Stimulated activated CD4-positive, alpha-beta T cell treated with anti-CD3 and anti-CD28 coated beads, Interleukin-2, amount 100 ng/mL, for 48 hours (primary cell): ENCODE data around the gene SCP2.

Experiments
- DNase-seq, 2 donors: peaks; one replicate each; pipeline ENCODE4 v3.0.0-alpha.2; 2020

The SCP2 gene

DNA sequence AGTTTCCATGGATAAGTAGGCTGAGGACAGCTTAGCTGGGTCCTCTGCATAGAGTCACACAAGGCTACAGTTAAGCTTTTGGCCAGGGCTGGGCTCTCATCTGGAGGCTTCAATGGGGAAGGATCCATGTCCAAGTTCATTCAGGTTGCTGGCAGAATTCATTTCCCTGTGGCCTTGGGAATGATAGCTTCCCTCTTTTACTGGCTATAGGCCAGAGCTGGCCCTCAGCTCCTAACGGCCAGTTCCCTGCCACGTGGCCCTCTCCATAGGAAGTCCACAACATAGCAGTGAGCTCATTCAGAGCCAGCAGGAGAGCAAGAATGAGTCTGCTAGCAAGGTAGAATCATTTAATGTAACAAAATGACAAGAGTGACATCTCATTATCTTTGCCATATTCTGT is 119.9 kb downstream of the SCP2 start:
- no peak for DNase-seq

DNA sequence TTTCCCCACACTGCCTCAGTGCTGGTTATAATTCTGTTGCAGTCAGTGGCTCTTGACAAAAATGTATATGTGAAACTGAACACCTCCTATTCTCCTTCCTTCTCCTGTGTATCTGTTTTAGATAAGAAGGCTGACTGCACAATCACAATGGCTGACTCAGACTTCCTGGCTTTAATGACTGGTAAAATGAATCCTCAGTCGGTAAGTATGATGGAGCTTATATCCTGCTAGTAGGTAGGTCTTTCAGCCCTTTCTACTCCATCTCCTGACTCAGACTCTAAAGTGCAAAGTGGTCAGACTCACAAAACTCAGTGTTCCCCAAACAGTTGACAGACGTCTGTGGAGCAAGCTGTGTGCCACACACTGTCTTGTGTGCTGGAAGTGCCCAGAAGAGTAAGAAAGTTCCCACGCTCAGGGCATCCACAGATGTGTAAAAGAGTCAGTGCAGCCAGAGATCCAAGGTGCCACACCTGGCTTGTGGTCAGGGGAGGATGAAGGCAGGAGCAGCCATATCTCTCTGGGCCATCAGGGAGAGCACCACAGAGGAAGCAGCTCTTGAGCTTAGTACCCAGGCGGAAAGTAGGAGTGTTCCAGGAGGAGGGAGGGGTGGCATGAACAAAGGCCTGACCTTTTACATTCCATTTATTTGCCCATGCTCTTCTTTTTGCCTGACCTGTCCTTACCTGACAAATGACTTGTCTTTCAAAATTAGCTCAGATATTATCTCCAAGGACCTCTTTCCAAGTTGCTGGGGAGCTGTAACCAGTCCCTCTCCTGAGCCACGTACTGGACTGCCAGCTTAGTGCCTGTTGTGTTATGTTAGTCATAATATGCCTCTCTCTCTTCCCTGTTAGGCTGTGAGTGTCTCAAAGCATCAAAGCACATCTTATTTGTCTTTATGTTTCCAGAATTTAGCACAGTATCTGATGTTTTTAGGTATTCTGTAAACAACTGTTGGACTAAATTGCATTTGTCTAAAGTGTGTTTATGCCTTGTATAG is 121.0 kb downstream of the SCP2 start:
- no peak for DNase-seq

DNA sequence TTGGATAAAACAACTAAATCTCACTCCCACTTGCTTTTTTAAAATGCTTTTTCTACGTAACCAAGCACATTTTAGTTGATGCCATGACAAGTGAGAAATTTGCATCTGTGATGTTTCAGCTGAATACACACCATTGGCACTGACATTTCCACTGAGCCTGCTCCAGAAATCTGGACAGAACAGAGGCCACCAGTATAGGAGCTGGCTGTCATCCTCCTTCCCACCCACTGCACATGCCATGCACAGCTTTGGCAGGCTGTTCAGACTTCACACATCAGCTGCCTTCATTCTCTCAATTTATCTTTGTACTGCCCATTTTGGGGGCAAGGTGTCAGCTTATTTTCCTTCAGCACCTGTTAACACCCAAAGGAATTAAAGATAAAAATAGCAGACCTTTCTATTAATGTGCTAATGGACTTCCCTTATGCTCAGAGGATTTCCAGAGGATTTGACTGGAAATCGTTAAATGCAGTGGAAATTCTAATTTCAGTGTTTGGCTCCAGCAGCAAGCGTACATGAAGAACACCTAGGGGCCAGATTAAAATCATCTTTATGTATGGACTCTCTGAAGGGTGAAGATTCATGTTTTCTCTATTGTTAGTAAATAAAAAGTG is 122.0 kb downstream of the SCP2 start:
- DNase-seq: no peak

DNA sequence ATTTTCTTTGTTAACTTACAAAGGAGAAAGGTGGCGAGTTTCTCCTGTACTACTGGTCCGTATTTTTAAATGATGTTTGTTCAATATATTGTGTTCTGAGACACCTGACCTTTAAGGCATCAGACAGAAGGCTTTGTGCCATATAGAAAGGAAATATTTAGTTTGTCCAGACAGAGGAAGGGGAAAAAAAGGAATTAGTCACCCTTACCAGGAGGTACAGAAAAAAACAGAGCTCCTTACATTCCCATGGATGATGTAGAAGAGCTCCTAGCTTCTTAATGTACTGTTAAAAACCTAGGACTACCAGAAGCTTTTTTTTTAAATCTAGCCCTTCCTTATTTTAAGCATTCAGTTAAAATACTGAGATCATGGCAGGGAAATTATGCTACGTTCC is 122.5 kb downstream of the SCP2 start:
- no peak for DNase-seq

DNA sequence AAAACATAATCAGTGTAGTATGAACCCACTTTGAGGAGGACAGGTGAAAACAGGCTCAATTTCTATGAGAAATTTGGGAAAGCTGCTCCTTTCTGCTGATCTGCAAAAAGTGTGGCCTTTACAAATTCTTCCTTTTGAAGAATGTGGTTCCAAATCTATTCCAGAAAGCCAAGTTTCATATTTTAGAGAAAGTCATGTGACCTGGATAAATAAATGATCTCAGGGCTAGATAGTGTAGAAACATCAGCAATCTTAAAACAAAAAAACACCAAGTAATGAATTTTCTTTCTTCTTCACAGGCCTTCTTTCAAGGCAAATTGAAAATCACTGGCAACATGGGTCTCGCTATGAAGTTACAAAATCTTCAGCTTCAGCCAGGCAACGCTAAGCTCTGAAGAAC is 123.2 kb downstream of the SCP2 start:
- no peak for DNase-seq

DNA sequence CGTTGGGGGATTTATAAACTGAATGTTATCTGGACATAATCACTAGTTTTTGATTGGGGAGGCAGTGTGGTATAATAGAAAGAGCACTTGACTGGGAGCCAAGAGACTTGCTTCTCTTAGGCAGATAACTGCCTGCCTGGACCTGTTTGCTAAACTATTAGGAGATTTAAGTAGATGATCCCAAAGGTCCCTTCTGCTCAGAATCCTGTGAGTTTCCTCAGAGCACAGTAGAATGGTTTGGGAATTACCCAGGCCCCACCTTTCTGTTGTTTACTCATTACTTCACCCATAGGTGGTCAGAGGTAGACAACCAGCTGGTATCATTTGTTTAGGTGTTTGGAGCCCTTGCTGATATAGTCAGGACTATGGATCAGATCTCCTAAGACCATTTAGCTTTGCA is 124.6 kb downstream of the SCP2 start:
- DNase-seq: no peak

DNA sequence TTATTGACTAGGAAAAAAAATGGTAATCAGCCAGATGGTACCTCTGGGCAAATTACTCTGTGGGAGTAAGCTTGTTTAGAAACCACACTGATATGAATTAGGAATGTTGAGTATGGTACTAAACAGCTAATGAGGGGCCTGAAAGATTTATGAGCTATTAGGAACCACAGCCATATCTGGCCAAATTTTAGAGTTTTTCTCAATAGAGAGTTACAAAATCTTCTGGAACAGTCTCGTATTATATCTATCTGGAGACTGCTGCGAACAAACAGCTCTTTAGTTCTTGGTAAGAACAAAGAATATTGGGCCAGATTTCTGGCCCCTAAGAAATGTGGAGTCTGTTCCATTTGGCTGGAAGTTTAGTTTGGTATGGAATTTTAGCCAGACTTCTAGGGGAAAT is 130.1 kb downstream of the SCP2 start:
- DNase-seq: no peak

DNA sequence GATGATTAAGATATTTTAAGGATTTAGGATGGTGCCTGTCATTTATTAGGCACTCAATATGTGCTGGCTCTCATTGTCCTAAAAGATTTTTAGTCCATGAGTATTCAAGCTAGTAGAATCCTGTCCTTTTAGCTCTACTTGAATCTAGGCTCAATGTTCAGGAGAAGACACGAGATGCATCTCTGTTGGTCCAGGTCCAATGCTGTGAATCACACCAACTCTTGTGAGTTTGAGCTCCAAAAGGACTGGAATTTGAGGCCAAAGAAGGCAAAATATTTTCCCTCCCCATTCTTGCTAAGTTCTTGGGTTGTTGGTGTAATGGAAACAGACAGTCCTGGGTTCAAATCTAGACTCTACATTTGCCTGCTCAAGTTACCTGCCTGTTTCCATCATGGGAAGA is 133.5 kb downstream of the SCP2 start:
- no peak for DNase-seq

DNA sequence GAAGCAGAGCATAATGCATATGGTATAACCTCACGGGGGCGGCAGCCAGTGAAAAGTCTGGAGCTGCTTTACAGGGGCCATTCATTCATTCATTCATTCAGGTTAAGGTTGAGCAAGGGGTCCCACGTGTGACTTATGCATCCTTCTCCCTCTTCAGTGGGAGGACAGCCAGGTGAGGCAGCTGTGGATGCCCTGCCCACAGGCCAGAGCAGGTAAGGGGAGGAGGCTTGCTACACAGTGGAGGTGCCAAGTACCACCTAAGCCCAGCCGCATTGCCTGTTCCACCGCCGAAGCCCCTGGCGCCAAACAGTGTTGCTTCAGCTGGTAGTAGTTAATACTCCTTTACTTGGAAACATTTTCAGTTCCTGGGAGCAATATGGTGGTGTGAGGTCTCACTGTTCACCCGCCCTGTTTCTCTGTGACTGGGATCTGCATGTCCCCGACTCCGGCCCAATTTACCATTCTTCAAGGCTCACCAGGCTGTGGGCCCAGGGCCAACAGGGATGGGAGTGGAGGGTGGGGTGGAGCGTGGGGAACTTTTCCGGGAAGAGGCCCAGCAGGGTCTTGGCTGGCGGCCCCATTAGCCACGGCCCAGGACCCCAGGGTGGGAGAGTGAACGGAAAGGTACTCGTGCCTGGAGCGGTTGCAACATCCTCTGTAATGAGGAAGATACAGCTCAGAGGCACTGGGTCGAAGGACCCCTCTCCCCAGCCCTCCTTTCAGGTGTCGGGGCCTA is 134.2 kb downstream of the SCP2 start:
- no peak for DNase-seq

DNA sequence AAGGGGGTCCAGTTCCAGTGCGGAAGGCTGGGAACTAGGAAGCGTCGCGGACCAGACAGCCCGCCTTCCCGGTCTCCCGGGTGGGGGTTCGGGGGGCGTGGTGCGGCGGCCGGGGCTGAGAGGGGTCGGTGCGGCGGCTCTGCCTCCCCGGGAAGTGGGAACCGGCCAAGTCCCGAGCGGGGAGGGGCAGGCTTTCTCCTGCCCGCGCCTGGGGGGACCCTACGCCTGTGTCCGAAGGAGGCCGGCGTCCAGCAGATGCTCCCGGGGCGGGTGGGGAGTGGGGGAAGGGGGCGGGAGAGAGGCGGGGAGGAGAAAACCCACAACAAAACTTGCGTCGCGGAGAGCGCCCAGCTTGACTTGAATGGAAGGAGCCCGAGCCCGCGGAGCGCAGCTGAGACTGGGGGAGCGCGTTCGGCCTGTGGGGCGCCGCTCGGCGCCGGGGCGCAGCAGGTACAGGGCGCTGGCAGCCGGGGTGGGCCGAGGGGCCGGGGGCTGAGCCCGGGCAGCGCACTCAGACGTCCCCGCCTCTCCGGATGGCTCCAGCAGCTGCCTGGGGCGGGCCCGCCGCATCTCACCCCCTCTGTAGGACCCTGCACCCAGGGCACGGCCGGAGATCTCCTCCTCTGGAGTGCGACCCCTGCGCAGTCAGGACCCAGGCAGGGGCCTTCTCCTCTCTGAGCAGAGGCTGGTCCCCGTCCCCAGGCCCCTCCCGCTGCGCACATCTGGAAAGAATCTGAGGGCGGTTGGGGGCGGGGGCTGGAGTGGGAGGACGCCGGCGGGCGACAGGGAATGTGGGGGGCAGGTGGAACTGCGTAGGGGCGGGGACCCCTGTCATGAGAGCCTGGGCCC is 135.0 kb downstream of the SCP2 start, which contains the start of gene PODN:
Gene PODN, plus strand, starts transcription at position 355 of the 849 bp plus-strand sequence. CDS start 7,643 bp downstream, outside the sequence.
- DNase-seq: no peak

DNA sequence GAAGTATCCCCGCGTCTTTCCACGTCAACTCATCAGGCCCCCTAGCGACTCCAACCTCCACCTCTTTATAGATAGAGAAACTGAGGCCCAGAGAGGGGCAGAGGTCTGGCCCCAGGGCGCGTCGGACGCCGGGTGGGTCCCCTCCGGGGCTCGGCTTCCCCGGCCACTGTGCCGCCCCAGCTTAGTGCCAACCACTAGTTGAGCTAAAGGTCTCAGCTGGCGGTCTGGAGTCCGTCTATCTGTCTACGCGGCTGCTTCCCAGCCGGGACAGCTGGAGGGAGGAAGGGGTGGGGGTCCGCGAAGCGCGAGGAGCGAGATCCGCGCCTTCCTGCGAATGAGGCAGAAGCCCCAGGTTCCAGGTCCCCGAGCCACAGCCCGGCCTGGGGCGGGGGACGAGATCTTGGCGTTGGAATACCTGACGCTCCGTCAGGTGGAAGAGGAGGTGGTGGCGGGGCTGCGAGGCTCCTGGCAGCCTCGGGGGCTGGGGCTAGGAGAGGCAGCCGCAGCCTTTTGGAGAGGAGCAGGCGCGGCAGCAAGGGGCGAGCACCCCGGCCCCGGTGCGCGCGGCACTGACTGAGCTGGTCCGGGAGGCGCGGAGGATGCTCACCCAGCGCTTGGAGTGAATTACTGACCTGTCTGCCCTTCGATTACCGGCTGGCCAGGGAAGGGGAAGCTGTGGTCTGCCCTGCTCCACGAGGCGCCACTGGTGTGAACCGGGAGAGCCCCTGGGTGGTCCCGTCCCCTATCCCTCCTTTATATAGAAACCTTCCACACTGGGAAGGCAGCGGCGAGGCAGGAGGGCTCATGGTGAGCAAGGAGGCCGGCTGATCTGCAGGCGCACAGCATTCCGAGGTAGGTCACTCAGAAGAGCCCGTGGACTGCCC is 135.9 kb downstream of the SCP2 start:
- DNase-seq: no peak

DNA sequence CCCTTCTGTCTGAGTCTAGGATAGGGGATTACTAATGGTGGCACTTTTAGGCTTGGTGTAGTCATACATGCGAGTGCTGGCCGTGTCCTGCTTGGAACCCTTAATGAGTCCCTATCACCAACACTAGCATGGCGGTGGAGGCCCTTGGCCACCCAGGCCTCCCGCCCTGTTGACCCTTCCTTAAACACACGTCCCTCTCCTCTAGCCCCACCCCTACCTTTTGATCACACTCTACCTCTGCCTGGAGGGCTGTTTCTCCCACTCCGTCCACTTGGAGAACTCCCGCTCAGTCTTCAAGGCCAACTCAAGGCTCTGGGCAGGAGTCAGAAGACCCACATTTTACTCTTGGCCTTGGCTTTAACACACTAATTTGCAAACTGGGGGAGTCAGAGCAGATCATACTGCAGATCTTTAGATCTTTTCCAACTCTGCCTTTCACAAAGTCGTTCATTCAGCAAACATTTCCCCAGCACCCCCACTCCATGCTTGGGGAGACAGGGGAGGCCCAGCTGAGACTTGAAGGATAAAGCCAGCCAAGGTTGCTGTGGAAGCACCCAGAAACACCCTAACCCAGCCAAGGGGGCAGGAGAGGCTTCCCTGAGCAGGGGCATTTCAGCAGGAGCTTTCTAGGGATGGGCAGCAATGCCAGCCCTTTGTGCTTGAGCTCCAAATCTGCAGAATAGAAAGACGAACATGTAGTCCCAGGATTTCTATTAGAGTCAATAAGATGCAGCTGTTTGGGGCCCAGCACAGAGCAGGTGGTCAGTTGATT is 136.9 kb downstream of the SCP2 start:
- no peak for DNase-seq

DNA sequence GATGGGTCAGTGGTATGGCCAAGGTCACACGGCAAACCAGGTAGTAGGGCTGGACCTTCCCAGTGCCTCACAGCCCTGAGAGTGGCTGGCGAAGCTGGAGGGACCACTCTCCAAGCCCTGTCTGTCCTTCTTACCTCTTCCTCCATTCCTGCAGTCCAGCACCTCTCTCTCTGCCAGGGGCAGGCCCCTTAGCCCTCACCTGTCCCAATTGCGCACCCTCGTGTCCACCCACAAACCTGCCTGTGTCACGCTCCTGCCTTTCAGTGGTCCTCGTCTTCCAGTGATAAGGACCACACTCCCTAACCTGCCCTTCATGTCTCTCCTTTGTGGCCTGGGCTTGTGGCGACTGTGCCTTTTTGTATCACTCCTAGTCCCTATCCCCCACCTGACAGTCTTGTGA is 138.3 kb downstream of the SCP2 start:
- no peak for DNase-seq

DNA sequence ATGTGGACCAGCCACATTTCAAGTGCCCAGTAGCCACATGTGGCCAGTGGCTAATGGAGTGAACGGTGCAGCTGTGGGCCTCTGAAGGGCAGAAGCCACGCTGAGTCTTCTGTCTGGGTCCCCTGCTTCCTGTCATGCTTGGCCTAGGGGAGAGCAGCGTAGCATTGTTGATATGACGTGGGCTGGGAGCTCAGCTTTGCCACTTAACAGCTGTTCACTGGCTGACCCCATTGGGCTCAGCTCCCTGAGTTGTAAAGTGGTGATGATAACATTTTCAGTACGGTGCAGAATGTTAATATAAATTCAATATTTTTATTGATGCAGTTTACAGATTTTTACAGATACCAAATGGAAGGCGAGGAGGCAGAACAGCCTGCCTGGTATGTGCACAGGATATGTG is 139.4 kb downstream of the SCP2 start:
- DNase-seq: no peak

DNA sequence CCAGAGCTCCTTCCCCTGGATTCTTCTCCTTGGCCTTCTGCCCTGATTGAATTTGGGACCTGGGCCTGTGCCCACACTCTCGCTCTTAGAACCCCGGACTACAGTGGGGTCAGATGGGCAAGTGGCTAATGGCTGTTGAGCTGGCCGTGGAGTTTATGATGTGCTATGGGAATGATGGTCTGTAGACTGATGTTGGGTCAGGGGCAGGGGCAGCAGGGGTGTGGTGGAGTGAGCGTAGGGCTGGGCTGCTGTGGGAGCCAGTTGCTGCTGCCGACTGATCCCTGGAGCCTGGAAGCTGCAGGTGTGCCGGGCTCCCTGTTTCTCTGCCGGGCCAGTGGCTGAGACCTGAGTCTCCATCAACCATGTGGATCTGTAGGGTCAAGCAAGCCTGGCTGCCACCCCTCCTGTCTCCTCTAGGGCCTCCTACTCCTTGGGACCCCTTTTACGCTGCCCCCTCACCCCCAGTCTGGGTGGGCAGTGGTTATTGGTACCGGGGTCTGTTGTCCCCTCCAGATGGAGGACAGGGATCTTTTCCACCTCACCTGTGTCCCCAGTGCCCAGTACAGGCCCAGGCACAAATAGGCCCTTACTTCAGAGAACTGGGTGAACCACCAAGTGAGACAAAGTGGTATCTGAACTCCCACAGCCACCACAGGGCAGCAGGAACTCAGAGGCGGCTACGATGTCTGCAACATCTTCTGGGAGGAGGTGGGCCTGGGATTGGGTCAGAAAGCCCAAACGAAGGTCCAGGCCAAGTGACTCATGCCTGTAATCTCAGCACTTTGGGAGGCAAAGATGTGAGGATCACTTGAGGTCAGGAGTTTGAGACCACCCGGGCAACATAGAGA is 140.0 kb downstream of the SCP2 start:
- DNase-seq: no peak

DNA sequence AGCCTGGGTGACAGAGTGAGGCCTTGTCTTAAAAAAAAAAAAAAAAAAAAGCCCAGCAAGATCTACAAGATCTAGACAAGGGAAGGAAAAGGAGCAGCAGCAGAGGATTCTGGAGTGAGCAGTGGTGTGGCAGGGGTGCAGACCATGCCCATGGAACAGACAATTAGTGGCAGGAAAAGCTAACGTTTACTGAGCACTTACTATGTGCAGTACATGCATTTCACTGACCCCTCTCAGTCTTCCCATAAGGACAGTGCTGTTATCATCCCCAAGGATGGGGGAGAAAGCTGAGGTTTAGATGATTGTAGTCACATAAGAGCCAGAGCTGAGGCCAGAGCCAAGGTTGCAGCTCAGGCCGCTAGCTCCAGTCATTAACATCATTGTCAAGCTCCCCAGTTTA is 140.8 kb downstream of the SCP2 start:
- DNase-seq: no peak

DNA sequence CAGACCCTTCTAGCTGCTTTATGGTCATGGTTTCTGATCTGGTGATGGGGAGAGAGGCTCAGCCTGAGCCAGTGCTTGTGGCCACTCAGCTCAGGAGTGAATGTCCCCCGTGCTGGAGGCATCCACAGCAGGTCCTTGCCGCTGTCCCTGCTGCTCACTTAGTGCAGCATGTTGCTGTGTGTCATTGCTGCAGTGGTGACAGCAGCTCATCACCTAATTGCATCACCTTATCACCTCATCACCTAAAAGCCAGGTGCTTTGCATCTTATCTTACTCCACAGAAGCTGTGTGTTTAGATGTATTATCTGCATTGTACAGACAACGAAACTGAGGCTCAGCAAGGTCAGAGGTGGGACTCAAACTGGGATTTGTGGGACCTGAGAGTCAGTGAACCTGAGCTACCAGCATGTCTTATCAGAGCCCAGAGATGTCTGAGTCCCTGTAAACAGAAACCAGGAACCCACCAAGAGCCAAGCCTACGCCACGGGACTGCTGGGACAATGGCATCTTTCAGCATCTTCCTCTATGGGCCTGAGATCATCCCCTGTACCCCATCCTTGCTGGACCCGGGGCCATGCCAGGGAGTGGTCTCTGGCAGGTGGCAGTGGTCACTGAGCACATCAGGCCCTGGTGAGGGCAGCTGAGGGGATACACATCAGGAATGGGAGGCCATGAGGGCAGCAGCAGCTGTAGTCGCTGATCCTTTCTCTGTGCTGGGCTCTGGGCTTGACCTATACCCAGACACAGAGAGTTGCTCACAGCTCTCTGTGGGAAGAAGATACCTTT is 141.4 kb downstream of the SCP2 start:
- no peak for DNase-seq

DNA sequence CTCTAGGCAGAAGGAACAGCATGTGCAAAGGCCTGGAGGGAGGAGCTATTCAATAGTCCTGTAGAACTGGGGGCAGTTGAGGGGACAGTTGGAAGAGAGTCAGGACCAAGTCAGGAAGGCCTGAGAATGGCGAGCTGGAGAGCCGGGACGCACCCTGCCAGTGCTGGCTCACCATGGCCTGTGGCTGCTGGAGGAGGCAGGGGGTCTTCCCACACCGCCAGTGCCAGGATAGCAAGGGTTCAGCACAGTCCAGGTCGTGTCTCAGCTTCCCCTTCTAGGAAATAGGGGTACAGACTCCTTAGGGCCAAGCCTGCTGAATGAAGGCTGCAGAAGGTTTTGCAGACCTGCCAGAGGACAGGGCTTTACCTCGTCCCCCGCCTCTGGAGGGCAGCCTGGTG is 142.2 kb downstream of the SCP2 start:
- no peak for DNase-seq
